Activated CD8-positive, alpha-beta memory T cell treated with anti-CD3 and anti-CD28 coated beads for 24 hours (primary cell): ENCODE measurements around the gene CHRM3.

Source experiments
- DNase-seq: peaks from one replicate; pipeline ENCODE4 v3.0.0-alpha.2; 2020

CHRM3 gene

DNA sequence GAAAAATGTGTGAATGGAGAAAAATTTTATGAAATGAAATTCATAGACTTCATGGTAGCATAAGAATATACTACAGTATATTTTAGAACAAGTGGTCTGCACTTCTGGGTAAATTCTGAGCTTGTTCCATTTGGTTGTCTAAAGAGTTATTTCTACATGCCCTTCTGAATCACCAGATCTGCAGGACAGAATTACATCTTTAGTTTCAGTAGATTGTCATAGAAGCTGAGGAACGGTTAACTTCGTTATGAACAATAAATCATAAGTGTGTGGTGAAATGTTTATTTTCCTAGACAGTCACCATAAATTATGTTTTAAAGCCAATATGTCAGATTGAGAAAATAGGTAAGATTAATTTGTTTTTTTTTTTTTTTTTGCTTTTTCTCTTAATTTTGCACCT is 30.9 kb downstream of the CHRM3 start:
- DNase-seq: no peak

DNA sequence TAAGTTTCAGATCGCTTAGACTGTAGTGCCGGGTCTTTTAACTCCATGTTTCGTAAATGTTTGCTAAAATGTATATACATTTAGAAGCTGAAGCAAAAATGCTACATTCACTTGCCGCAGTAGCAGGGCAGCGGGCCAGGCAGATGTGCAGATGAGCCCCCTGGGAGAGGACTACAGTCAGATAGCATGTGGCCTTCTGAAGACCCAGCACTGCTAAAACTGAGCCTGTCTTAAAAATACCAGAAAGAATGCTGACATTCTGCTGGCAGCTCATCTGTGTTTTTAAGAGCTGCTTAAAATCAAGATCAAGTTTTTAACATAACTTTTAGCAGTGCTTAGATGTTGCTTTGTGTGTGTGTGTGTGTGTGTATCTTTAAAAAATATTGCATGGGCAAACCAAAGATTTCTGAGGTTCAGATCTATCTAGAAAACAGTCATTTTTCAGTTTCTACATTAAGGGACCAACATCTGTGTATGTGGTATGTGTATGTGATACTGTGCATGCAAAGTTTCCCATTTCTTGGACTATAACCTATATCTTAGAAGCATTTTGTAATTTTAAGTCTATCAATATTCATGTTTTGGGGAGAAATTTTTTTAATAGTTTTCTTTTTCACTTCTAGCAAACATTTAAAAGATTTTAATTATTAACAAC is 31.7 kb downstream of the CHRM3 start:
- no peak for DNase-seq

DNA sequence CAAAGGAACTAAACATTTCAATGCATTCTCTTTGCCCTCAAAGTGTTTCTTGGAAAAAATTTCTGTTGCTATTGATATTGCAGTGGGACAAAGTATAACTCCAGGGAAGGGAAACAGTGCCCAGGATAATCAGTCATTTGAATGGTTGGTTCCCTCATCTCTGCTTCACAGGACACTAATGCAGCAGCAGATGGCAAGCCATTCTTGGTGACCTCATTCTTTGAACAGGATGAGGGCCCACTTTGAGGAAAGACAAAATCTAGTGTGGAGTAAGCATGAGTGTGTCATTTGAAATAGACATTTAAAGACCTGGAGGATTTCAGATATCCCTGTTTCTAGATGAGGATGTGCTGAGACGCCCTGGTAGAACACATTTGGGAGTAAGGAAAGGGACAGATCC is 32.3 kb downstream of the CHRM3 start:
- no peak for DNase-seq

DNA sequence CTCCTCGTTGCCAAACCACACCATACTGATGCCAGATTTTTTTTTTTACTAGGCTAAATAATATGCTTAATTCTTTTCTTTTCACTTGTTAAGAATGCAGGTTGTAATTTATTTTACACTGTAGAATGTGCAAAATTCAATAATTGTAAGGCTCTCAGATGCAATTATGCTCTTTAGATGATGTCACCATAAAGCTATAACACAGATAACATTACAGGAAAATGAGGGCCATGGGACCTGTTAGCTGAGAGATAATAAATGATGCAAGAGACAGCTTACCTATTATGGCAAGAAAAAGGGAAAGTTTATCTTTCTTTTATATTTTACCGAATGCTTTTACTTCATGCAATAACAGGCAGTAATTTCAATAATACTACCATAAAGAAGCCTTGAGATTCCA is 35.4 kb downstream of the CHRM3 start:
- DNase-seq: no peak

DNA sequence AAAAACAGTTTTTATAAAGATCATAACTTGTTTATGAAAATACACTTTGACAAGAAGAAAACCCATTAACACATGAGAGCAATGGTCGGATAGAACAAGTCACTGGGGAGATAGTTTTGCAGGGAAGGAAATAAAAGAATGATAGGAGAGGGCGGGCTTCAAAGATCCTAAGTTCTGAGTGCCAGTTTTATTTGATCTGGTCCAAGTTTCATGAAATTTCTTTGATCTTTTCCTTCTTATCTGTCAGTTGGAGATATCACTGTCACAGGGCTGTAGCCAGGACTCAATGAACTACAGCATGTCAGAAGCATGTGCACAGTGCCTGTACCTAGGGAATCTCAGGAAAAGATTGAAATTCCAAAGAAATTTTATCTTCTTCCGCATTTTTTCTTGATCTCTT is 36.5 kb downstream of the CHRM3 start:
- DNase-seq: no peak

DNA sequence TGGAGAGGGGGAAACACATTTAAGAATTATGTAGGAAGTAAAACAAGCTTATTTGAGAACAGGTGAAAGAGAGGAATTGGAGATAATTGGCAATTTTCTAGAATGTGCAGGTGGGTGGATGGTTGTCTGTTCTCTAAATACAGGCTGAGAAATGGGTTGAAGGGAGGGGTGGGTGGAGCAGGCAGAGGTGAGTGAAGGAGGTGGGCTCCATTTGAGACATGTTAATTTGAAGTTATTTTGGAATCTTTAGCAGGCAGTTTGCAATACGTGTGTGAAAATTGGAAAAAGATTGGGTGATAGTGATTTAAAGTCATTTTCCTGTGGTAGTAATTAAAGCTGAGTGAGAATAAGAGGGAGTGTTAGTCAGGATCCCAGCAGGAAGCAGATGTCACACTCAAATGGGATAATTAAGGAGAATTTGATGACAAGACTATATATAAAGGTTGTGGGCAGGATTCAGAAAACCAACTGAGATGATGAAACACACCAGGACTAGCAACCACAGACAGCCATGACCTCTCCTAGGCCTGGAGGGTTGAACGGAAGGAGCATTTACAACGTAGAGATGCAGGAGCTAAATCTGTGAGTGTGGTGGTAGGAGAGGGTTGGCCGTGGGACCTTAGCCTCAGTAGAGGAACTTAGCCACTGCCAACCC is 40.6 kb downstream of the CHRM3 start:
- DNase-seq: no peak

DNA sequence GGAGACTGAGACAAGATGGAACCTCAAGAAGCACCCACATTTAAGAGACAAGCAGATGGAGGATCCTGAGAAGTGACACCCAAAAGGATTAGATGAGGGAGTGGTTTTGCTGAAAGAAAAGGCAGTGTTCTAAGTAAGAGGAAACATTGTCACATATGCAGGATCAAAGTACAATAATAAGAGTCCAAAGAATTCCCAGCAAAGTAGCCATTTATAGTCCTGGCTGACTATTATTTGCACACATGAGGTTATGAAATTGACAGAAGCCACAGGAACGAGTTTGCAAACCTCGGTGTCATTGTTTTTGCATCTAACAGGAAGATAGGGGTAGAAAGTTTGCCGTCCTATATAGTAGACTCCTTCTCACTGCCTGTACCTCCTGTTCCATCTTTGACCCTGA is 41.3 kb downstream of the CHRM3 start:
- DNase-seq: no peak

DNA sequence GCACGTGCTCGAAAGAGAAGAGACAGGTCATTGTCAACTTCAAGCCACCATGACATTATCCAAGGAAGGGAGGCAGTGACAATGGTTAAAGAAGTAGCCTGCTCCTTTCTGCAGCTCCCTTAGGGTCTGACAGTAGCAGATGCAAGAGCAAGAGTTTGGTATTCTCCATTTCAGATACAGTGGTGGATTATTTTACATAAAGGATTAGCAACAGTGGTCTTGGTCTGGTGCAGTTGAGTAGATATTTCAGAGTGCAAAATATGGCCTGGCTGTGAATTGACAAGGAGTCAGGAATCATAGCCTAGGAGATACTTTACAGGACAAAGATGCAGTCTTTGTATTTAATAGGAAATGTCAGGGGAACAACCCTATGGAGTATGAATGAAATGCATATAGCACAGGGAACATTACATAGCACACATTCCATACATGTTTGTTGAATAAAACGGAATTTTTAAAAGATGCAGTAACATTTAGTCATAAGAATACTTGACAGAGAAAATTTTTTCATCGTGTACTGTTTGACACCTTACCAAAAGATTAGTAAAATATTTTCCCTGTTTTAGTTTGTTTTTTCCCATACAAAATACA is 41.8 kb downstream of the CHRM3 start:
- no peak for DNase-seq

DNA sequence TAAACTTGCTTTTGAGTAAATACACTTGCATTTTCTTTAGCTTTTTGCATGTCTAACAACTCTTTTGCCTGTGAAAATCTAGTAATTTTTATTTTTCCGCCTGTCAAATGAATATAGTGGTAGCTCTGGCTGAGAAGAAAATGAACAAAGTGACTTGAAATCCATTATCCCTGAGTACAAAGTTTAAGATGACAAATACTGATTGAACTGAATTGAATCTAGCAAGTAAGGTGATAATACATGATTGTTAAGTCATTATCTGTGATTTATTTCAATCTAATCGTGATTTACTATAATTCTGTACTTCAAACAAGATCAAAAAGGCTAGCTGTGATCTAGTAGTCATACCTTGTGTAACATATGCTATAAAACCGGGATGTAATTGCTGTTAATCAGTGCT is 42.8 kb downstream of the CHRM3 start:
- no peak for DNase-seq

DNA sequence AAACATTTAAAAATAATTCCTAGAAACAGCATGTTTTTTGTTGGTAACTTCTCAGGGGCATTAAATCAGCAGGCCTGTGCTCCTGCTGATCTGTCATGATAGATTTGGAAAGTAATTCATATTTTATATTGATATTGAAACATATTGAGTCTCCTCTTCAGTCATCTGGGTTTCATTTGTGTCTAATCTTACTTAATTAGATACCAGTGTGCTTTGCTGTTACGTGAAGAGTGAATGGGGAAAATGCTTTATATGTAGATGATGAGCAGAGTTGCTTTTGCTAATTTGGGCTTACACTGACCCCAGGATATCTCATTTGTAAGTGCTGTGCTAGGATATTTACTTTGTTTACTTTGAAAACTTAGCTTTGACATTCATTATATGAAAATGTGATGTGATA is 45.9 kb downstream of the CHRM3 start:
- DNase-seq: no peak

DNA sequence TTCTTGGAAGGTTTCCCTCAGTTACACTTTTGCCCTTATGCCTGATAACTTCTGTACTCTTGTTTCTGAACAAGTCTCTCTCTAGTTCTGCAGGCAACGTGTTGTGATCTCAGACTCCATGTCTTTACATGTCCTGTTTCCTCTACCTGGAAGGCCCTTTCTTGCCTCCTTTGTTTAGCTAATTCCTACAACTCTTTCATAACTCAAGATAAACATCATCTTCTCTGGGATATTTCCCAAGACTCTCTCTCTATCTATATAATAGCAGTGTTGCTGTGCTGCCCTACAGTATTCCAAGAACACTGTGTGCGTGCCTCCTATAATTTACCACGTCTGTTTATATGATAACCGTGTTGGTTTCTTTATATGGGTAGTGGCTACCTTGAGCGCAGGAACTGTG is 47.8 kb downstream of the CHRM3 start:
- DNase-seq: no peak
